Keratinocyte (primary cell): ENCODE measurements around the gene MAN1A2.

Experiments used
- EZH2 ChIP-seq: IDR thresholded peaks from one replicate; pipeline ENCODE4 v1.6.1; 2012; ENCODE audit warnings: inconsistent platforms, mild to moderate bottlenecking, low read length, moderate library complexity
- TF ChIP-seq, protein P1 (sequence below), 3 experiments: IDR thresholded peaks in 1 of 3; conservative IDR thresholded peaks in 1 of 3; optimal IDR thresholded peaks in 1 of 3; 2 replicates in 2 of 3; 3 replicates in 1 of 3; pipeline versions ENCODE3 to v1.5.1; 2011; ENCODE audit warnings: low read length in 3 of 3, mild to moderate bottlenecking in 3 of 3, moderate library complexity in 2 of 3, control low read depth in 1 of 3, inconsistent platforms in 1 of 3; ENCODE audit not compliant: insufficient read depth in 2 of 3; ENCODE audit errors: extremely low read depth in 1 of 3

DNA sequence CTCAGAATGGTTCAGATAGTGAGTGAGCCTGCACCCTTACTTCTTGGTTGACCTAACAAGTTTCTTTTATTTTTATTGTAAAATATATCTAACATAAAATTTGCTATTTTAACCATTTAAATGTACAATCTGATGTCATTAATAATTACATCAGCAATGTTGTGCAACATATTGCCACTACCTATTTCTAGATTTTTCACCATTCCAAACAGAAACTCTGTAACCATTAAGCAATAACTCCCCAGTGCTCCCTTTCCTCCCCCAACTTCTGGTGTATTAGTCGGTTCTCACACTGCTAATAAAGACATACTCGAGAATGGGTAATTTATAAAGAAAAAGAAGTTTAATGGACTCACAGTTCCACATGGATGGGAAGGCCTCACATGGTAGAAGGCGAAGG lies 162.4 kb downstream of the MAN1A2 start:
- TF ChIP-seq, protein P1, sequence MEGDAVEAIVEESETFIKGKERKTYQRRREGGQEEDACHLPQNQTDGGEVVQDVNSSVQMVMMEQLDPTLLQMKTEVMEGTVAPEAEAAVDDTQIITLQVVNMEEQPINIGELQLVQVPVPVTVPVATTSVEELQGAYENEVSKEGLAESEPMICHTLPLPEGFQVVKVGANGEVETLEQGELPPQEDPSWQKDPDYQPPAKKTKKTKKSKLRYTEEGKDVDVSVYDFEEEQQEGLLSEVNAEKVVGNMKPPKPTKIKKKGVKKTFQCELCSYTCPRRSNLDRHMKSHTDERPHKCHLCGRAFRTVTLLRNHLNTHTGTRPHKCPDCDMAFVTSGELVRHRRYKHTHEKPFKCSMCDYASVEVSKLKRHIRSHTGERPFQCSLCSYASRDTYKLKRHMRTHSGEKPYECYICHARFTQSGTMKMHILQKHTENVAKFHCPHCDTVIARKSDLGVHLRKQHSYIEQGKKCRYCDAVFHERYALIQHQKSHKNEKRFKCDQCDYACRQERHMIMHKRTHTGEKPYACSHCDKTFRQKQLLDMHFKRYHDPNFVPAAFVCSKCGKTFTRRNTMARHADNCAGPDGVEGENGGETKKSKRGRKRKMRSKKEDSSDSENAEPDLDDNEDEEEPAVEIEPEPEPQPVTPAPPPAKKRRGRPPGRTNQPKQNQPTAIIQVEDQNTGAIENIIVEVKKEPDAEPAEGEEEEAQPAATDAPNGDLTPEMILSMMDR (optimal IDR thresholded peaks at IDR 0.05 in 1 of 3, IDR thresholded peaks at IDR 0.05 in 1 of 3, conservative IDR thresholded peaks at IDR 0.05 in 1 of 3; ENCODE audit: extremely low read depth in 1 of 3, insufficient read depth in 2 of 3, low read length in 3 of 3), result no peak
- TF ChIP-seq EZH2, result no peak
